GM21825 (cell line): ENCODE results near the gene CECR2.
"Not testable (repeated sequence)": the region's sequence is repeated elsewhere in the genome, so short reads cannot be mapped to it uniquely, and the experiment has no call there.

Source experiments
- ATAC-seq: cut with Tn5 transposase; IDR thresholded peaks from one replicate; pipeline ENCODE4 v1.9.1; 2021; ENCODE audit warnings: mild to moderate bottlenecking, moderate library complexity; ENCODE audit not compliant: unreplicated experiment

The CECR2 gene

DNA sequence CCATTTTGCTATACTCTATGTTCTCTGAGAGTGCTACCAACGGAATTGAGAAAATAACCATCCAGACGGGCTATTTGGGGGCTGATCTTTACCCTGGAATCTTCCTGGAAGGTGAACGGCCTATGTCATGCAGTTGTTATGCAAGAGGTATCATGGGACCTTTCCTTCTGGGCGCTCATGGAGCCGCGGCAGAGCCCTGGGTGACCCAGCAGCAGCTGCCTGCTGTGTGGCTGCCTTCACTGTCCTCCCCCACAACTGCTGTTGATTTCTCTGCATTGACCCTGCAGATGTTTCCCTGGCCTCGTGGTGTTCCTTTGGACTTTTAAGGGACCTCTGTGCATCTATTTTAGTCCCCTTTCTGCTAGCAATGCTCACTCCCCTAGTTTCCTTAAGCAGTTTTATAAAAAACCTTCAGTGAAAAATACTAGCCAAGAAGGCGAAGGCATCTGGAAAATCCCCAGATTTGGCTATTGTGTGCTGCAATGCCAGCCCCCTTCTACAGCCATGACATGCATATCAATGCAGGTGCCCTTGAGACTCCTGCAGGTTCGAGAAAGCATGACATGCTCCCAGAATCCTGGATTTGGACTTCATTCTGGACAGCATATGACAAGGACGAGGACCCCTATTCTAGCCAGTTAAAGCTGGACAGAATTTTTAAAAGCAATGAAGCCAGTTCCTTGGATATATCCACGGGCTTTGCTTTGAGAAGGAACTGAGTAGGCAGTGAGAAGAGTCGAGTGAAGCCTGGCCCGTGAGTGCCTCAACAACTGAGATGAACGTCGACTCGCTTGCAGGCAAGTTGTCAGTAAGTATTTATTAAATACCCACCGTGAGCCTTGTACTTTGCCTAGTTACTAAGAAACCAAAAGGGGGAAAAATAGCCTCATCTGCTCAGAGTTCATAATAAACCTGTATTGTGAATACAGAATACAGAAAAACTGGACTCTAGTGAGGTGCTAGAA, 193.9 kb downstream of the CECR2 start, which contains the start of gene SLC25A18:
SLC25A18 (plus strand) TSS at position 593 of the 965 bp plus-strand sequence. CDS start 16,447 bp downstream, outside the sequence.
- no peak for ATAC-seq

- no peak for ATAC-seq
Measured at GRCh38 chr22:17563936-17564391, 194.7 kb downstream of the CECR2 start.

DNA sequence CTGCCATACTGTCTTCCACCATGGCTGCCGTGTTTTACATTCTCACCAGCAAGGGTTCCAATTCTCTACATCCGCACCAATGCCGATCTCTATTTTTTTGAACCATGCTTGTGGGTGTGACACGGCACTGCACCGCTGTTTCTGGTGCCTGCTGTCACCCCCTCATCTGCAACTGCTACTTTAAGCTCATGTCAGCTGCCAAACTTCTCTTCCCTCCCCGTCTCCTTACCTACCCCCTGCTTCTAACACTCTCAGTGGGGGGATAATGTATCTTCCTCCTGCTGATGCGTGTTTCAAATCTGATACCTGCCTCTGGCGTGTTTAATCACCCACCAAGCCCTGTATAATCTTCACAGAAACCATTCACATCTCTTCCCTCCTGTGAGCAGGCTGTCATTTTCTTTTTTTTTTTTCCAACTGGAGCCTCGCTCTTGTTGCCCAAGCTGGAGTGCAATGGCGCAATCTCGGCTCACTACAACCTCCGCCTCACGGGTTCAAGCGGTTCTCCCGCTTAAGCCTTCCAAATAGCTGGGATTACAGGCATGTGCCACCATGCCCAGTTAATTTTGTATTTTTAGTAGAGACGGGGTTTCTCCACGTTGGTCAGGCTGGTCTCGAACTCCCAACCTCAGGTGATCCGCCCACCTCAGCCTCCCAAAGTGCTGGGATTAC, 196.9 kb downstream of the CECR2 start:
- not testable (repeated sequence) for ATAC-seq

DNA sequence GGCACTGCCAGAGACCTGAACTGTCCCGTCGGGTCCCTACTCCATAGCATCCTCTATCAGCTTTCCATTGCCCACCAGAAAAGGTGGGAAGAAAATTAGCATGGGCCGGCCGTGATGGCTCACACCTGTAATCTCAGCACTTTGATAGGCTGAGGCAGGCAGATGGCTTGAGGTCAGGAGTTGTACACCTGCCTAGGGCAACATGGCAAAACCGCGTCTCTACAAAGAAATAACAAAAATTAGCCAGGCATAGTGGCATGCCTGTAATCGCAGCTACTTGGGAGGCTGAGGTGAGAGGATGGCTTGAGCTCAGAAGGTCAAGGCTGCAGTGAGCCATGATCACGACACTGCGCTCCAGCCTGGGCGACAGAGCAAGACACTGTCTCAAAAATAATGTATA, 197.5 kb downstream of the CECR2 start:
- no peak for ATAC-seq

GRCh38 chr22:17569971-17570511, 200.8 kb downstream of the CECR2 start:
- no peak for ATAC-seq

- no peak for ATAC-seq
Measured at GRCh38 chr22:17570851-17571631, 201.8 kb downstream of the CECR2 start.

- no peak for ATAC-seq
Measured at GRCh38 chr22:17575151-17575550, 205.9 kb downstream of the CECR2 start.

GRCh38 chr22:17575681-17576080, 206.4 kb downstream of the CECR2 start:
- ATAC-seq, result no peak

GRCh38 chr22:17576470-17576869, 207.2 kb downstream of the CECR2 start:
- ATAC-seq, result no peak

- no peak for ATAC-seq
Measured at GRCh38 chr22:17578136-17578754, 209.0 kb downstream of the CECR2 start.

- ATAC-seq, result no peak
Measured at GRCh38 chr22:17579535-17579981, 210.3 kb downstream of the CECR2 start.

GRCh38 chr22:17580441-17581031, 211.3 kb downstream of the CECR2 start:
- no peak for ATAC-seq

DNA sequence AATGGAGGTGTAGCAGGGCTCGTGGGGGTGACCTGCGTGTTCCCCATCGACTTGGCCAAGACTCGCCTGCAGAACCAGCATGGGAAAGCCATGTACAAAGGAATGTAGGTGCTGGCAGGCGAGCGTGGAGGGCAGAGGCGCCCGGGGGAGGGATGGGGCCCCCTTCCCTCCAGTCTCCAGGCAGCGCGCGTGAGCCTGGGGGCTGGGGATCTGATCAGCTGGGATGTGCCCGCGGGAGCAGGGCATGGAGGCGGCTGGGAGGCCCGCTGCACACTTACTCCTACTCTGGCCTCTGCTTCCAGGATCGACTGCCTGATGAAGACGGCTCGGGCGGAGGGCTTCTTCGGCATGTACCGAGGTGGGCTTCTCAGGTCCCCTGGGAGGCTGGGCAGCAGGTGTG, 211.8 kb downstream of the CECR2 start:
- ATAC-seq, result no peak

DNA sequence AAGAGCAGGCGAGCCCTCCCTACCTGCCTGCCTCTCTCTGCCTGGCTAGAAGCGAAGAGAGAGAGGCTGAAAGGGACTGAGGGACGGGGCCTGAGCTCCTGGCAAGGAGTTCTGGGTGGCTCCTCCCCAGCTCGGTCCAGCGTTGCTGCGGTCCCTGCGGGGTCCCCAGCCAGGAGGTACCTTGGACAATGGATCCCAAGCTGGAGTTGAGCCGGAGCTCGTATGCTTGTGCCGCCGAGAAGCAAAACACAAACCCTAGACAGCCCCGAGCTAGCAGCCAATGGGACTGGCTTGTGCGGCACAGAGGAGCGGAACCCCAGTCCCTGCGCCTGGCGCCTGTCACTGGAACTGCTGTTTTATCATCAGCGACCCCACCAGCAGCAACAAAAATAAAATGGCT, 212.4 kb downstream of the CECR2 start:
- no peak for ATAC-seq

- no peak for ATAC-seq
Measured at GRCh38 chr22:17583151-17583550, 213.9 kb downstream of the CECR2 start.

DNA sequence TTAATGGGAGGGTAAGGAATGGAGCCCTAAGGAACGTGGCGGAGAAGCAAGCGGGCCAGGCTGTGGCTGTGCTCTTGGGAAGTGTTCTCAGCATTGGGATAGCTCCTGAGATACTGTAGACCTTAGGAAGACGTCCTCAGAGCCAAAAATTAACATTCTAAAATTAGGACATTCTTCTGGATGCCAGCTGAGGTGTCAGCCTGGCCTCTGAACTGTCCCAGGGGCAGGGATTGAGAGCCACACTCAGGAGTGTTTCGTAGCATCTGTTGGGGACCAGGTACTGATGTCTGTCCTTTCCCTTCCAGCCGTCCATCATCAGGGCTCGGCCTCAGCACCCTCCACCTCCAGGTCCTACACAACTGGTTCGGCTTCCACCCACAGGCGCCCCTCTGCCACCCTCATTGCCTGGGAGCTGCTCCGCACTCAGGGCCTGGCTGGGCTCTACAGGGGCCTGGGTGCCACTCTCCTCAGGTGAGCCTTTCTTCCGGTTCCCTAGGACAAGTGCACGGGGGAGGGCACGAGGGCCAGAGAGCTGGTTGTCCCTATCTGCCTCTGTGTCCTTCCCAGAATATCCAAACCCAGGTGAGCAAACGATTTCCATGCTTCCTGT, 217.7 kb downstream of the CECR2 start:
- ATAC-seq, result no peak

- no peak for ATAC-seq
Measured at GRCh38 chr22:17587629-17588028, 218.4 kb downstream of the CECR2 start.

GRCh38 chr22:17588606-17589005, 219.3 kb downstream of the CECR2 start:
- ATAC-seq, result no peak

- no peak for ATAC-seq
Measured at GRCh38 chr22:17589810-17590375, 220.6 kb downstream of the CECR2 start.
